Loucy (cell line): Measurements from ENCODE around the gene PARP8.
A peak's percentile ranks its signal among the peaks of the same experiment; 100 is the strongest.
"Not testable (repeated sequence)": the region's sequence is repeated elsewhere in the genome, so short reads cannot be mapped to it uniquely, and the experiment has no call there.

Source experiments
- H2AFZ ChIP-seq: fragments of 200-600 bp; sonication (generic); 2 replicates; pipeline ENCODE4 v1.6.0; 2016; ENCODE audit warnings: antibody characterized with exemption, mild to moderate bottlenecking, low read length, moderate library complexity
- H3F3A ChIP-seq: fragments of 200-600 bp; 2 replicates; pipeline ENCODE4 v1.6.0; 2016; ENCODE audit warnings: antibody characterized with exemption, low read depth, mild to moderate bottlenecking
- H3K27me3 ChIP-seq: fragments of 200-600 bp; sonication (generic); 2 replicates; pipeline ENCODE4 v1.6.1; 2014; ENCODE audit warnings: low read length, mild to moderate bottlenecking; ENCODE audit not compliant: insufficient read depth, poor library complexity, severe bottlenecking
- H3K36me3 ChIP-seq: fragments of 200-600 bp; sonication (generic); 2 replicates; pipeline ENCODE4 v1.6.1; 2016; ENCODE audit warnings: low read length; ENCODE audit not compliant: insufficient read depth
- H3K4me1 ChIP-seq: fragments of 200-600 bp; sonication (generic); 2 replicates; pipeline ENCODE4 v1.5.1; 2014; ENCODE audit warnings: low read length, mild to moderate bottlenecking; ENCODE audit not compliant: insufficient read depth, poor library complexity, severe bottlenecking
- H3K4me2 ChIP-seq: fragments of 200-600 bp; sonication (generic); 2 replicates; pipeline ENCODE4 v1.6.0; 2014; ENCODE audit warnings: antibody characterized with exemption, low read length, low read depth, mild to moderate bottlenecking; ENCODE audit not compliant: poor library complexity, severe bottlenecking
- H3K4me3 ChIP-seq: fragments of 200-600 bp; sonication (generic); 2 replicates; pipeline ENCODE4 v1.5.1; 2014; ENCODE audit warnings: low read length, mild to moderate bottlenecking, mixed read lengths; ENCODE audit not compliant: poor library complexity, severe bottlenecking
- H3K79me2 ChIP-seq: fragments of 200-600 bp; sonication (generic); 2 replicates; pipeline ENCODE4 v1.6.1; 2014; ENCODE audit warnings: low read length; ENCODE audit not compliant: insufficient read depth
- H3K9ac ChIP-seq: fragments of 200-600 bp; sonication (generic); 2 replicates; pipeline ENCODE4 v1.6.0; 2014; ENCODE audit warnings: mild to moderate bottlenecking, low read depth, low read length, moderate library complexity; ENCODE audit not compliant: poor library complexity, severe bottlenecking
- H3K9me2 ChIP-seq: fragments of 200-600 bp; sonication (generic); replicated peaks from 2 replicates; pipeline ENCODE4 v1.6.1; 2016; ENCODE audit warnings: low read depth, low read length, mixed read lengths
- H3K9me3 ChIP-seq: fragments of 200-600 bp; sonication (generic); 2 replicates; pipeline ENCODE4 v1.6.1; 2014; ENCODE audit warnings: mild to moderate bottlenecking, antibody characterized with exemption, low read length, low read depth; ENCODE audit not compliant: insufficient read depth
- H4K20me1 ChIP-seq: fragments of 200-600 bp; sonication (generic); 2 replicates; pipeline ENCODE4 v1.6.0; 2014; ENCODE audit warnings: antibody characterized with exemption, low read length, mild to moderate bottlenecking; ENCODE audit not compliant: insufficient read depth, poor library complexity, severe bottlenecking
- EZH2phosphoT487 ChIP-seq: fragments of 200-600 bp; IDR thresholded peaks from 2 replicates; pipeline ENCODE4 v1.6.1; 2018; ENCODE audit warnings: antibody characterized with exemption, mild to moderate bottlenecking, moderate library complexity, borderline replicate concordance
- TF ChIP-seq, protein P1 (sequence below): fragments of 200-600 bp; sonication (generic); conservative IDR thresholded peaks from 2 replicates; pipeline ENCODE4 v1.5.1; 2014; ENCODE audit warnings: mild to moderate bottlenecking, antibody characterized with exemption, low read length

PARP8 gene, protein sequence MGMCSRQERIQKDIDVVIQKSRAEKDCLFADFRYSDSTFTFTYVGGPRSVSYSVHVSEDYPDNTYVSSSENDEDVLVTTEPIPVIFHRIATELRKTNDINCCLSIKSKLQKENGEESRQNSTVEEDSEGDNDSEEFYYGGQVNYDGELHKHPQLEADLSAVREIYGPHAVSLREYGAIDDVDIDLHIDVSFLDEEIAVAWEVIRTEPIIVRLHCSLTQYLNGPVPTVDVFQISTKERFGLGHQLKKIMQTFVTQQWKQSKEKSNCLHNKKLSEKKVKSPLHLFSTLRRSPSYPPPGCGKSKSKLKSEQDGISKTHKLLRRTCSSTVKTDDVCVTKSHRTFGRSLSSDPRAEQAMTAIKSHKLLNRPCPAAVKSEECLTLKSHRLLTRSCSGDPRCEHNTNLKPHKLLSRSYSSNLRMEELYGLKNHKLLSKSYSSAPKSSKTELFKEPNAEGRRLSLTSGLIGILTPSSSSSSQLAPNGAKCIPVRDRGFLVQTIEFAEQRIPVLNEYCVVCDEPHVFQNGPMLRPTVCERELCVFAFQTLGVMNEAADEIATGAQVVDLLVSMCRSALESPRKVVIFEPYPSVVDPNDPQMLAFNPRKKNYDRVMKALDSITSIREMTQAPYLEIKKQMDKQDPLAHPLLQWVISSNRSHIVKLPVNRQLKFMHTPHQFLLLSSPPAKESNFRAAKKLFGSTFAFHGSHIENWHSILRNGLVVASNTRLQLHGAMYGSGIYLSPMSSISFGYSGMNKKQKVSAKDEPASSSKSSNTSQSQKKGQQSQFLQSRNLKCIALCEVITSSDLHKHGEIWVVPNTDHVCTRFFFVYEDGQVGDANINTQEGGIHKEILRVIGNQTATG

DNA sequence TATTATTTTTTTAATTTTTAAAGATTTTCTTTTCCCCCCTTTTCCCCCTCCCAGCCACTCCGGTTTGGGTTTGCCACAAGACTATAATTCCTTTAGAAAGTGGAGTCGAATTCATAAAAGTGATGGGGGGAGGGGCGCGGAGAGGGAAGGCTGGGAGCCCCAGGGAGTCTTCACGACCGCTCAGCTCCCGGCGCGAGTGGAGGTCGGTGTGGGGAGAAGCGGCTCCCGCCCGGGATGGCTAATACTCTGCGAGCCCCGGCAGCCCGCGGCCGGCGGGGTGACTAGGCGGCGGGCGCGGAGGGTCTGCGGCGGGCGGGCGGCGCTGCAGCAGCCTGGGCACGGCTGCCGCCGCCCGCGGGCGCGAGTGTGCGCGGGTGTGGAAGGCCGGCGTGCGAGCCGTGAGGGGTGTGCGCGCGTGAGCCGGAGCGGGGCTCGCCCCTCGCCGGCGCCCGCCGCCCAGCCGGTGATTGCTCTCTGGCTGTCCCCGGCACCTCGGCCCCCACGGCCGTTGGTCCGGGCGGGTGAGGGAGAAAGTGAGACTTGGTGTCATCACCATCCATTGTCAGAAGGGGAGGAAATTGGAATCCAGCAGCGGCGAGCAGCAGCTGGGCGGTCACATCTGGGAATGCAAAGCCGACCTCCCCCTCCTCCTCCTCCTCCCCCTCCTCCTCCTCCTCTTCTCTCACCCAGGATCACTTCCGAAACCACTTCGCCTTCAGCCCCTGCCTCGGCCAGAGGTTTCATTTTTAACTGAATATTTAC lies at the start of gene PARP8:
PARP8 (plus strand) TSS at position 377 of the 762 bp plus-strand sequence. CDS start 459 bp downstream, outside the sequence.
- H4K20me1 ChIP-seq = no peaks in the 10 kb centered on the region
- H3K9me3 ChIP-seq = no peaks in the 10 kb centered on the region
- H3K9ac ChIP-seq = peak within 1 kb of the TSS; percentile 94
- H3K79me2 ChIP-seq = peaks cover 45% of the 10 kb centered on the region
- H3F3A ChIP-seq = no peaks in the 10 kb centered on the region
- no peak within 1 kb of the TSS for H2AFZ ChIP-seq
- TF ChIP-seq, protein P1, sequence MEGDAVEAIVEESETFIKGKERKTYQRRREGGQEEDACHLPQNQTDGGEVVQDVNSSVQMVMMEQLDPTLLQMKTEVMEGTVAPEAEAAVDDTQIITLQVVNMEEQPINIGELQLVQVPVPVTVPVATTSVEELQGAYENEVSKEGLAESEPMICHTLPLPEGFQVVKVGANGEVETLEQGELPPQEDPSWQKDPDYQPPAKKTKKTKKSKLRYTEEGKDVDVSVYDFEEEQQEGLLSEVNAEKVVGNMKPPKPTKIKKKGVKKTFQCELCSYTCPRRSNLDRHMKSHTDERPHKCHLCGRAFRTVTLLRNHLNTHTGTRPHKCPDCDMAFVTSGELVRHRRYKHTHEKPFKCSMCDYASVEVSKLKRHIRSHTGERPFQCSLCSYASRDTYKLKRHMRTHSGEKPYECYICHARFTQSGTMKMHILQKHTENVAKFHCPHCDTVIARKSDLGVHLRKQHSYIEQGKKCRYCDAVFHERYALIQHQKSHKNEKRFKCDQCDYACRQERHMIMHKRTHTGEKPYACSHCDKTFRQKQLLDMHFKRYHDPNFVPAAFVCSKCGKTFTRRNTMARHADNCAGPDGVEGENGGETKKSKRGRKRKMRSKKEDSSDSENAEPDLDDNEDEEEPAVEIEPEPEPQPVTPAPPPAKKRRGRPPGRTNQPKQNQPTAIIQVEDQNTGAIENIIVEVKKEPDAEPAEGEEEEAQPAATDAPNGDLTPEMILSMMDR = no peak
- TF ChIP-seq EZH2phosphoT487 = no peak
- no peaks in the 10 kb centered on the region for H3K36me3 ChIP-seq
- H3K4me2 ChIP-seq = peak within 1 kb of the TSS; percentile 80
- no peaks in the 10 kb centered on the region for H3K27me3 ChIP-seq
- H3K9me2 ChIP-seq = no peaks in the 10 kb centered on the region
- H3K4me3 ChIP-seq = peak within 1 kb of the TSS; percentile 86
- H3K4me1 ChIP-seq = peaks cover 17% of the 10 kb centered on the region

DNA sequence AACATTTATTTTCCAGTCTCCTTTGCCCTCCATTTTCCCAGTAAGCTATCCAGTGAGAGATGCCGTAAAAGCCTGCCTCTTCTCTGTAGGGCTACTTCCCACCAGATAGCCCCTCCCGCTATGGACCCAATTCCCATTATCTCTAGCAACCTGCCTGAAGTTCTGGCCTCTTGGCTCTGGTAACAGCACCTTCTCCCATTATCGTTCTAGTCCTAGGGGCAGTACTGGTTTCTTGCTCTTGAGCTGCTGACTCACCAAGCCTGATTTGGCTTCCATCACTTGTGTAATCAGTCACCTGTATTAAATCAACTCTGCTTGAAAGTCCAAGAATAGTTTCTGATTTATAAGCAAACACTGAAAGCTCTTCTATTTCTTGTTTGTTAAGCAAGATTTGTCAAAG lies 42.8 kb upstream of the PARP8 start:
- Histone ChIP-seq H3K9ac (no peak overlapping the region), H3F3A (no peaks in the 10 kb centered on the region), H2AFZ (no peak overlapping the region)

DNA sequence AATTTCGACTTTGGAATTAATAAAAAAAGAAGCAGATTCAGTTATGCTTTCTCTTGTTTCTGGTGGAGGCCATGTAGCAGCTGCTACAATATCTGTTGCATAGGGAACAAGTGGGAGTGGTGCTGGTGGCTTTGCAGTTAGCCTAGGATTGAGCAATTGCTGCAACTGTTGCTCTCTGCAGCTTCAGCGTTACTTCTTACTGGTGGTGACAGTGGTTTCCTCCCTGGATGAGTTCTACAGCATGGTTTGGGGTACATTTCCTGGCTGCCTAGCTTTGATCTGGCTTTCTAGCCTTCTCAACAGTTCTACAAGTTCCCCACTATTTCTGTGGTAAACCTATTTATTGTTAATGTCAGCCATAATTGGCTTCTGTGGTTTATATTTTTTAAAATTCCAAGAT lies 31.6 kb upstream of the PARP8 start:
- not testable (repeated sequence) for H3K36me3 ChIP-seq, H2AFZ ChIP-seq, H3K9me2 ChIP-seq, H3K27me3 ChIP-seq, H4K20me1 ChIP-seq, H3F3A ChIP-seq, H3K9me3 ChIP-seq, H3K79me2 ChIP-seq
- peak overlapping the region; percentile 59 for H3K9ac ChIP-seq
- H3K4me1 ChIP-seq = peaks cover 44% of the 10 kb centered on the region
- H3K4me2 ChIP-seq = peak overlapping the region; percentile 79
- H3K4me3 ChIP-seq = peak overlapping the region; percentile 54

More for the DNA sequence above, 42.8 kb upstream of the PARP8 start:
- TF ChIP-seq EZH2phosphoT487 = no peak
- TF ChIP-seq, protein P1 = no peak
- Histone ChIP-seq H3K4me3 (no peak overlapping the region), H3K36me3 (no peaks in the 10 kb centered on the region), H4K20me1 (no peaks in the 10 kb centered on the region), H3K27me3 (no peaks in the 10 kb centered on the region), H3K9me2 (no peaks in the 10 kb centered on the region), H3K4me2 (no peak overlapping the region), H3K79me2 (no peaks in the 10 kb centered on the region), H3K4me1 (no peaks in the 10 kb centered on the region), H3K9me3 (no peaks in the 10 kb centered on the region; the same call in 1 of the 2 replicates)

DNA sequence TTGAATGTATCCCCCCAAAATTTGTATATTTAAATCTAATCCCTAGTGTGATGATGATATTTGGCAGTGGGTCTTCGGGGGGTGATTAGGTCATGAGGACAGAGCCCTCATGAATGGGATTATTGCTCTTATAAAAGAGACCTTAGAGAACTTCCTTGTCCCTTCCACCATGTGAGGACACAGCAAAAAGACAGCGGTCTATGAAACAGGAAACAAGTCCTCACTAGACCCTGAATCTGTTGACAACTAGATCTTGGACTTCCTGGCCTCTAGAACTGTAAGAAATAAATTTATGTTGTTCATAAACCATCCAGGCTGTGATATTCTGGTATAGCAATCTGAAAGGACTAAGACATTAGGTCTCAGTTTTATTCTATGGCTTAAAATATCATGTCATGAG lies 28.9 kb upstream of the PARP8 start:
- H3K4me1 ChIP-seq = peaks cover 44% of the 10 kb centered on the region
- H3K27me3 ChIP-seq, H3K4me2 ChIP-seq, H3K9me3 ChIP-seq, H3K79me2 ChIP-seq, H2AFZ ChIP-seq, H3K4me3 ChIP-seq, H3F3A ChIP-seq, H3K9ac ChIP-seq, H3K9me2 ChIP-seq, H4K20me1 ChIP-seq, H3K36me3 ChIP-seq: not testable (repeated sequence)
